WTC11 (cell line): ENCODE data around the gene TRIM59.

ENCODE experiments used
- AFF4 ChIP-seq: sonication (generic); formaldehyde crosslinking; IDR thresholded peaks from 2 replicates; pipeline ENCODE4 v1.8.1; 2023; ENCODE audit warnings: mild to moderate bottlenecking, missing genetic modification reagents, borderline replicate concordance
- CTCF ChIP-seq: fragments of 200-600 bp; IDR thresholded peaks from 2 replicates; pipeline ENCODE4 v1.8.0; 2022; ENCODE audit warnings: antibody characterized with exemption
- ESRRA ChIP-seq: sonication (generic); formaldehyde crosslinking; IDR thresholded peaks from 2 replicates; pipeline ENCODE4 v1.8.1; 2022; ENCODE audit warnings: mild to moderate bottlenecking, missing genetic modification reagents, borderline replicate concordance
- GRHL2 ChIP-seq: fragments of 250-450 bp; sonication (Bioruptor Pico); IDR thresholded peaks from 2 replicates; pipeline ENCODE4 v1.8.0; 2022; ENCODE audit warnings: mild to moderate bottlenecking, moderate library complexity; ENCODE audit not compliant: insufficient replicate concordance, severe bottlenecking
- NFATC4 ChIP-seq: fragments of 250-450 bp; sonication (Bioruptor Pico); IDR thresholded peaks from 2 replicates; pipeline ENCODE4 v1.9.0; 2021; ENCODE audit warnings: mild to moderate bottlenecking
- NFYB ChIP-seq: sonication (generic); formaldehyde crosslinking; conservative IDR thresholded peaks from 2 replicates; pipeline ENCODE4 v1.8.0; 2022; ENCODE audit warnings: low read depth, missing genetic modification reagents
- RORB ChIP-seq: fragments of 250-450 bp; sonication (Bioruptor Pico); IDR thresholded peaks from 2 replicates; pipeline ENCODE4 v1.9.0; 2021; ENCODE audit warnings: mild to moderate bottlenecking
- SMAD4 ChIP-seq: sonication (generic); formaldehyde crosslinking; IDR thresholded peaks from 2 replicates; pipeline ENCODE4 v1.8.0; 2022; ENCODE audit warnings: mild to moderate bottlenecking, missing genetic modification reagents
- SP1 ChIP-seq: sonication (generic); formaldehyde crosslinking; conservative IDR thresholded peaks from 2 replicates; pipeline ENCODE4 v1.8.1; 2022; ENCODE audit warnings: missing genetic modification reagents
- USF2 ChIP-seq: sonication (generic); formaldehyde crosslinking; IDR thresholded peaks from 2 replicates; pipeline ENCODE4 v1.8.1; 2023; ENCODE audit warnings: mild to moderate bottlenecking, missing genetic modification reagents, moderate library complexity
- ZNF219 ChIP-seq: sonication (generic); formaldehyde crosslinking; IDR thresholded peaks from 2 replicates; pipeline ENCODE4 v1.8.0; 2023; ENCODE audit warnings: missing genetic modification reagents, mild to moderate bottlenecking, borderline replicate concordance
- ZNF232 ChIP-seq: sonication (generic); formaldehyde crosslinking; IDR thresholded peaks from 2 replicates; pipeline ENCODE4 v1.8.0; 2022; ENCODE audit warnings: mild to moderate bottlenecking, missing genetic modification reagents
- ZNF281 ChIP-seq: sonication (generic); formaldehyde crosslinking; IDR thresholded peaks from 2 replicates; pipeline ENCODE4 v1.8.0; 2023; ENCODE audit warnings: mild to moderate bottlenecking, missing genetic modification reagents
- TF ChIP-seq, protein P1 (sequence below): fragments of 250-450 bp; sonication (Bioruptor Pico); conservative IDR thresholded peaks from 2 replicates; pipeline ENCODE4 v1.9.0; 2021; ENCODE audit warnings: mild to moderate bottlenecking

GRCh38 chr3:160445854-160446253, 3.7 kb downstream of the TRIM59 start:
- no peak for TF ChIP-seq CTCF
- TF ChIP-seq SMAD4 (CRISPR knock-in tag): no peak
- TF ChIP-seq SP1: no peak
- TF ChIP-seq NFYB (CRISPR knock-in tag): no peak
- TF ChIP-seq ZNF232: no peak
- no peak for TF ChIP-seq RORB (CRISPR knock-in tag)
- no peak for TF ChIP-seq NFATC4 (CRISPR knock-in tag)
- no peak for TF ChIP-seq ESRRA (CRISPR knock-in tag)
- TF ChIP-seq AFF4 (CRISPR knock-in tag): no peak
- no peak for TF ChIP-seq GRHL2 (CRISPR knock-in tag)
- no peak for TF ChIP-seq ZNF281 (CRISPR knock-in tag)
- TF ChIP-seq ZNF219 (CRISPR knock-in tag): no peak
- TF ChIP-seq USF2 (CRISPR knock-in tag): no peak
- TF ChIP-seq, protein P1, sequence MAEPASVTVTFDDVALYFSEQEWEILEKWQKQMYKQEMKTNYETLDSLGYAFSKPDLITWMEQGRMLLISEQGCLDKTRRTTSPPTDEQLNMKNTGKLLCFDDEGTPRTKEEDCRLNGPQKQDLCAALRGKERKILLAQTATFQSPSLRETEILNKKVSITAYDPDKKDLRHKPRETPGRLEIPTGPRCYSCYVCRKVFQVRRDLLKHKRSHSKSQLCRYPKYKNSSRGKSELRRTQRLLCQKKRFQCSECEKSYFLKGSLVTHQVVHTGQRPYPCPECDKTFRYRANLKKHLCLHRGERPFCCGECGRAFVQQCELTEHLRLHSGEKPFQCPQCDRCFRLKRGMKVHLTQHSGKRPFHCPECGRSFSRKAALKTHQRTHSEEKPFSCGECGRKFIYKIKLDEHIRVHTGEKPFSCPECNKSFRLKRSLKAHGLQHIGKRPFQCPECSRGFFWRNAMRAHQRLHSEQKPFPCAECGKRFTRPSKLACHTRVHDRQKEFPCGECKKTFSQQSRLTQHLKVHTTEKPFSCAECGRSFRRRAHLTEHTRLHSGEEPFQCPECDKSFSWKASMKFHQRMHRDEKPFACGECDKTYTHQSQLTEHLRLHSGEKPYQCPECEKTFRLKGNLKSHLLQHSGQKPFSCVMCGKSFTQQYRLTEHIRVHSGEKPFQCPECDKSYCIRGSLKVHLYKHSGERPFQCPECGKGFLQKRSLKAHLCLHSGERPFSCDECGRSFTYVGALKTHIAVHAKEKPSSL (CRISPR knock-in tag): no peak
